ENCODE measurements around the gene RRBP1. TPM values are rescaled to one million over a fixed set of nuclear protein-coding genes. Genes with fewer than 3 reads are reported as not detected.

Gene RRBP1
- total RNA-seq, 2 donors from 2014 or later, result 52.0 to 57.7 TPM

DNA sequence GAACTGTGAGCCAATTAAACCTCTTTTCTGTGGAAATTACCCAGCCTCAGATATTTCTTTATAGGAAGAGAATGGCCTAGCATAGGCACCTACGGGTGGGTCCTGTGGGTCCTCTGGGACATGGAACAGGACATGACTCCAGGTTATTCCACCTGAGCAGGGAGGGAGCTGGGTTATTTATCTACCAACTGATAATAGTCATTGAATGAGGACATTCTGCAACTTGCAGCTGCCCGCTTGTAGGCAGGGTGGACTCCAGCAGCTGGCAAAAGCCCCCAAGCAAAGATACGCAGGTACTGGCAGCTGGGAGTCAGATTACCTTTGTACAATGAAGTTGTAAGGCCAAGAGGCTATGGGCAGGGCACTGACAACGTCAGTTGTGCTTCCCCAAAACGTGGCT is 16.3 kb upstream of the RRBP1 start:
- H3K4me1 ChIP-seq, result no peaks in the 10 kb centered on the region
- TF ChIP-seq, protein P1, sequence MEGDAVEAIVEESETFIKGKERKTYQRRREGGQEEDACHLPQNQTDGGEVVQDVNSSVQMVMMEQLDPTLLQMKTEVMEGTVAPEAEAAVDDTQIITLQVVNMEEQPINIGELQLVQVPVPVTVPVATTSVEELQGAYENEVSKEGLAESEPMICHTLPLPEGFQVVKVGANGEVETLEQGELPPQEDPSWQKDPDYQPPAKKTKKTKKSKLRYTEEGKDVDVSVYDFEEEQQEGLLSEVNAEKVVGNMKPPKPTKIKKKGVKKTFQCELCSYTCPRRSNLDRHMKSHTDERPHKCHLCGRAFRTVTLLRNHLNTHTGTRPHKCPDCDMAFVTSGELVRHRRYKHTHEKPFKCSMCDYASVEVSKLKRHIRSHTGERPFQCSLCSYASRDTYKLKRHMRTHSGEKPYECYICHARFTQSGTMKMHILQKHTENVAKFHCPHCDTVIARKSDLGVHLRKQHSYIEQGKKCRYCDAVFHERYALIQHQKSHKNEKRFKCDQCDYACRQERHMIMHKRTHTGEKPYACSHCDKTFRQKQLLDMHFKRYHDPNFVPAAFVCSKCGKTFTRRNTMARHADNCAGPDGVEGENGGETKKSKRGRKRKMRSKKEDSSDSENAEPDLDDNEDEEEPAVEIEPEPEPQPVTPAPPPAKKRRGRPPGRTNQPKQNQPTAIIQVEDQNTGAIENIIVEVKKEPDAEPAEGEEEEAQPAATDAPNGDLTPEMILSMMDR (IDR thresholded peaks at IDR 0.05), result no peak
- H3K27ac ChIP-seq, result no peak overlapping the region
- no peaks in the 10 kb centered on the region for H3K27me3 ChIP-seq
- peaks cover 0 to 6% of the 10 kb centered on the region in 2 donors for H3K9me3 ChIP-seq
- H3K36me3 ChIP-seq, result no peaks in the 10 kb centered on the region
- no peak for DNase-seq (ENCODE audit: low spot score)
- H3K4me3 ChIP-seq, result no peak overlapping the region

DNA sequence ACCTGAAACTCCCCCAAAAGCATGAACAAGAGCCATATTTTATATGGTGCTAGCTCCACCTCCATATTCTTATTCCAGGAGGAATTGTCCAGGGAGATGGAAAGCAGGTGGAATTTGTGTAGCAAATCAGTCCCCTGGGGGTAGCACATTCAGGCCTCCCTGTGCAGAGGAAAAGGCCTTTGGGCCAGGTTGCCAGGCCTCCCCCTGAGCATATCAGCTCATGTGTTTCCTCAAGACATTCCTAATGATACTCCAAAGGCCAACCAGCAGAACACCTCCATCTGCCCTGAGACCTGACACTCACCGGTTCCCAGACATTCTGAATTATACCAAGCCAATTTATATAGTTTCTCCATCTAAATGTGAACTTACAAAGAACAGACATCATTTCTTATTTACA is 15.1 kb upstream of the RRBP1 start:
- no peak overlapping the region for H3K4me3 ChIP-seq
- no peak overlapping the region for H3K27ac ChIP-seq
- no peaks in the 10 kb centered on the region for H3K36me3 ChIP-seq
- no peaks in the 10 kb centered on the region for H3K27me3 ChIP-seq
- no peak for DNase-seq (ENCODE audit: low spot score)
- TF ChIP-seq, protein P1 (IDR thresholded peaks at IDR 0.05), result no peak
- peaks cover 0 to 6% of the 10 kb centered on the region in 2 donors for H3K9me3 ChIP-seq
- H3K4me1 ChIP-seq, result no peaks in the 10 kb centered on the region

DNA sequence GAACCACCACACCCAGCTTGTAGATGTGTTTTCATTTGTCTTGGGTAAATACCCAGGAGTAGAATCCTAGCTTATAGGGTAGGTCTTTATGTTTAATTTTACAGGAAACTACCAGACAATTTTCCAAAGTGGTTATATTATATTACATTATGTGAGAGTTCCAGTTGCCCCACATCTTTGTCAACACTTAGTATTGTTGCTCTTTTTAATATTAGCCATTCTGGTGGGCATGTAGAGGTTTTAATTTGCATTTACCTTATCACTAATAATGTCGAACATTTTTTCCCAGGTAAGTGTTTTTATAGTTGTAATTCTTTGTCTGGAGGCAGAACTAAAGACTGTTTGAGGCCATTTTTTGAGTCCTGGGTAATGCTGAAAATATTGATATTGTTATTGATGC is 14.2 kb upstream of the RRBP1 start:
- Histone ChIP-seq H3K36me3 (no peaks in the 10 kb centered on the region), H3K4me3 (no peak overlapping the region), H3K27me3 (no peaks in the 10 kb centered on the region)

DNA sequence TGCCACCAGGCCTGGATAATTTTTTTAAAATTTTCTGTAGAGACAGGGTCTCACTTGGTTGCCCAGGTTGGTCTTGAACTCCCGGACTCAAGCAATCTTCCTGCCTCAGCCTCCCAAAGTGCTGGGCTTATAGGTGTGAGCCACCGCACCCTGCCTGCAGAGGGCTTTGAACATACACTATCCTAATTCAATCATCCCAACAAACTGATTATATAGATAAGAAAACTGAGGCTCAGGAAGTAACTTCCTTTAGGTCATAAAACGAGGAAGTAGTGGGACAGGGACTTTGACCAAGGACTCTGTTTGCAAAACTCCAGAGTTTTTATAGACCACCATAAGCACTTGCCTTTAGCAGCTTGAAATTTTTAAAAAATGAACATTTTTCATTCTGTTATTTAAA is 12.7 kb upstream of the RRBP1 start:
- H3K27ac ChIP-seq, result no peak overlapping the region
- no peak for DNase-seq (ENCODE audit: low spot score)
- no peaks in the 10 kb centered on the region for H3K36me3 ChIP-seq
- H3K27me3 ChIP-seq, result no peaks in the 10 kb centered on the region
- peaks cover 0 to 13% of the 10 kb centered on the region in 2 donors for H3K9me3 ChIP-seq
- TF ChIP-seq, protein P1 (IDR thresholded peaks at IDR 0.05), result no peak
- no peak overlapping the region for H3K4me3 ChIP-seq
- no peaks in the 10 kb centered on the region for H3K4me1 ChIP-seq

More for the DNA sequence above, 14.2 kb upstream of the RRBP1 start:
- no peak overlapping the region for H3K27ac ChIP-seq
- H3K4me1 ChIP-seq, result no peaks in the 10 kb centered on the region
- peaks cover 0 to 6% of the 10 kb centered on the region in 2 donors for H3K9me3 ChIP-seq
- no peak for DNase-seq (ENCODE audit: low spot score)
- TF ChIP-seq, protein P1 (IDR thresholded peaks at IDR 0.05), result no peak

GRCh38 chr20:17693444-17694001 is 11.5 kb upstream of the RRBP1 start:
- DNase-seq (ENCODE audit: low spot score), result no peak
- no peak overlapping the region for H3K27ac ChIP-seq

More at GRCh38 chr20:17693444-17694001, 11.5 kb upstream of the RRBP1 start:
- Histone ChIP-seq H3K36me3 (no peaks in the 10 kb centered on the region), H3K4me3 (no peak overlapping the region), H3K4me1 (no peaks in the 10 kb centered on the region), H3K9me3 (peaks cover 0 to 15% of the 10 kb centered on the region in 2 donors), H3K27me3 (no peaks in the 10 kb centered on the region)
- TF ChIP-seq, protein P1 (IDR thresholded peaks at IDR 0.05), result no peak

Data from right atrium auricular region (tissue), 2 donors.